ENCODE measurements around the gene CDC45. TPM values are rescaled to one million over a fixed set of nuclear protein-coding genes. Genes with fewer than 3 reads are reported as not detected.

CDC45 gene
- total RNA-seq, 2 experiments from 2014 or later, result 80.2 to 83.0 TPM

- H3K4me3 ChIP-seq (ENCODE audit: low read depth, low read length, poor library complexity, severe bottlenecking), result no peak overlapping the region
- intact Hi-C loops (cut with micrococcal nuclease; ENCODE audit: unreplicated experiment), result no loop called here
- TF ChIP-seq EZH2phosphoT487 (IDR thresholded peaks at IDR 0.05; ENCODE audit: borderline replicate concordance, low read depth, low read length), result no peak
- no peak for TF ChIP-seq CTCF (conservative IDR thresholded peaks at IDR 0.05; ENCODE audit: low read length)
- no peaks in the 10 kb centered on the region for H3K36me3 ChIP-seq (ENCODE audit: insufficient read depth, low read length)
- no peaks in the 10 kb centered on the region for H4K20me1 ChIP-seq (ENCODE audit: insufficient read depth, low read length)
- no peak for DNase-seq (ENCODE audit: low spot score)
- H2AFZ ChIP-seq (ENCODE audit: low read length), result no peak overlapping the region
- POLR2A ChIA-PET, result no interaction called here
- no peaks in the 10 kb centered on the region for H3K9me3 ChIP-seq (ENCODE audit: low read length)
- H3K79me2 ChIP-seq (ENCODE audit: insufficient read depth, low read depth, low read length), result no peaks in the 10 kb centered on the region
- H3K27ac ChIP-seq (ENCODE audit: low read depth, low read length, poor library complexity, severe bottlenecking), result no peak overlapping the region
- BruUV-seq (replicated peaks), result no TSS peak
- H3K9me2 ChIP-seq (ENCODE audit: insufficient read depth, low read length), result no peaks in the 10 kb centered on the region
- H3K4me1 ChIP-seq (ENCODE audit: insufficient read depth, low read length, poor library complexity, severe bottlenecking), result no peaks in the 10 kb centered on the region
- CTCF ChIA-PET (ENCODE audit: unreplicated experiment), result no interaction called here
- no peak overlapping the region for H3K4me2 ChIP-seq (ENCODE audit: low read length)
Observed at GRCh38 chr22:19568337-19569275, 88.9 kb downstream of the CDC45 start.

- no TSS peak for BruUV-seq (replicated peaks)
- no peak overlapping the region for H3K4me2 ChIP-seq (ENCODE audit: low read length)
- no peaks in the 10 kb centered on the region for H3K4me1 ChIP-seq (ENCODE audit: insufficient read depth, low read length, poor library complexity, severe bottlenecking)
- DNase-seq (ENCODE audit: low spot score), result no peak
- CTCF ChIA-PET (ENCODE audit: unreplicated experiment), result no interaction called here
- intact Hi-C loops (cut with micrococcal nuclease; ENCODE audit: unreplicated experiment), result no loop called here
- TF ChIP-seq CTCF (conservative IDR thresholded peaks at IDR 0.05; ENCODE audit: low read length) (no peak), EZH2phosphoT487 (IDR thresholded peaks at IDR 0.05; ENCODE audit: borderline replicate concordance, low read depth, low read length) (no peak)
- no peak overlapping the region for H3K27ac ChIP-seq (ENCODE audit: low read depth, low read length, poor library complexity, severe bottlenecking)
- POLR2A ChIA-PET, result no interaction called here
- no peaks in the 10 kb centered on the region for H3K79me2 ChIP-seq (ENCODE audit: insufficient read depth, low read depth, low read length)
- no peak overlapping the region for H2AFZ ChIP-seq (ENCODE audit: low read length)
- no peaks in the 10 kb centered on the region for H4K20me1 ChIP-seq (ENCODE audit: insufficient read depth, low read length)
- H3K9me3 ChIP-seq (ENCODE audit: low read length), result no peaks in the 10 kb centered on the region
- H3K36me3 ChIP-seq (ENCODE audit: insufficient read depth, low read length), result no peaks in the 10 kb centered on the region
- no peak overlapping the region for H3K4me3 ChIP-seq (ENCODE audit: low read depth, low read length, poor library complexity, severe bottlenecking)
- H3K9me2 ChIP-seq (ENCODE audit: insufficient read depth, low read length), result no peaks in the 10 kb centered on the region
Observed at GRCh38 chr22:19569276-19569640, 89.5 kb downstream of the CDC45 start.

GRCh38 chr22:19569976-19570375 lies 90.3 kb downstream of the CDC45 start:
- H3K4me1 ChIP-seq (ENCODE audit: insufficient read depth, low read length, poor library complexity, severe bottlenecking), result no peaks in the 10 kb centered on the region
- no TSS peak for BruUV-seq (replicated peaks)
- H3K36me3 ChIP-seq (ENCODE audit: insufficient read depth, low read length), result no peaks in the 10 kb centered on the region
- no peak overlapping the region for H2AFZ ChIP-seq (ENCODE audit: low read length)
- TF ChIP-seq EZH2phosphoT487 (IDR thresholded peaks at IDR 0.05; ENCODE audit: borderline replicate concordance, low read depth, low read length), result no peak
- TF ChIP-seq CTCF (conservative IDR thresholded peaks at IDR 0.05; ENCODE audit: low read length), result no peak
- H3K4me3 ChIP-seq (ENCODE audit: low read depth, low read length, poor library complexity, severe bottlenecking), result no peak overlapping the region
- no peak for DNase-seq (ENCODE audit: low spot score)
- H3K79me2 ChIP-seq (ENCODE audit: insufficient read depth, low read depth, low read length), result no peaks in the 10 kb centered on the region
- intact Hi-C loops (cut with micrococcal nuclease; ENCODE audit: unreplicated experiment), result no loop called here
- ChIA-PET POLR2A (no interaction called here), CTCF (ENCODE audit: unreplicated experiment) (no interaction called here)
- no peak overlapping the region for H3K4me2 ChIP-seq (ENCODE audit: low read length)
- no peak overlapping the region for H3K27ac ChIP-seq (ENCODE audit: low read depth, low read length, poor library complexity, severe bottlenecking)
- H4K20me1 ChIP-seq (ENCODE audit: insufficient read depth, low read length), result no peaks in the 10 kb centered on the region
- H3K9me3 ChIP-seq (ENCODE audit: low read length), result no peaks in the 10 kb centered on the region
- H3K9me2 ChIP-seq (ENCODE audit: insufficient read depth, low read length), result no peaks in the 10 kb centered on the region
